ENCODE measurements around the gene LRRC18.

DNA sequence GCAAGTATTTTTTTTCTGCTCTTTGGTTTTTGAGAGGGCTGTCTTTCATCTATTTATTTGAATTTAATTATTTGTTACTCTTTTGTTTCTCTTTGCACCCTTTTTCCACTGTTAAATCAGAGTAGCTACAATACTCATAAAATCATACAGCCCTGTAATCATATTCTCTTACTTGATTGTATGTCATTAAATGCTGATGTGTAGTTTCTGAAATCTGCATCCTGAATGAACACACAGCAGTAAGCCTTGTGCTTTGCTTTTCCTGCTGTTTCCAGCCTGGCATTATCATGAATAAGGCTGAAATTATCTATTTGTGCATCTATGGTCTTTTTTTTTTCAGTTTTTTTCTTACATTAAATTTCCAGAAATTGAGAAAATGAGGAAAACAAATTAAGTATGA, 4.1 kb downstream of the LRRC18 start:
- TF ChIP-seq EZH2 (IDR thresholded peaks at IDR 0.05) (no peak), POLR2AphosphoS5 (IDR thresholded peaks at IDR 0.05; ENCODE audit: borderline replicate concordance, low read depth, low read length) (no peak), FOXP2 (optimal IDR thresholded peaks at IDR 0.05; ENCODE audit: control extremely low read depth, extremely low read length, insufficient read depth) (no peak)

All from SK-N-MC (cell line).